Dermis blood vessel endothelial cell (primary cell): ENCODE results near the gene KIAA1328. TPM values are rescaled to one million over a fixed set of nuclear protein-coding genes. Genes with fewer than 3 reads are reported as not detected.
A peak's percentile ranks its signal among the peaks of the same experiment; 100 is the strongest.

Experiments used
- DNase-seq: peaks from one replicate; pipeline ENCODE4 v3.0.0; 2010
- total RNA-seq: library from RNA; depleted of rRNA; stranded (reverse); fragments of >200 nt; gene quantifications from 2 replicates; pipeline ENCODE4 v1.2.3, GENCODE V29; 2014

Gene KIAA1328
- total RNA-seq, 1 donor from 2014 or later, result 5.3 TPM

GRCh38 chr18:36963464-36963863 lies 134.5 kb downstream of the KIAA1328 start:
- DNase-seq, result no peak

GRCh38 chr18:36974686-36975085 lies 145.8 kb downstream of the KIAA1328 start:
- no peak for DNase-seq

GRCh38 chr18:36977121-36977520 lies 148.2 kb downstream of the KIAA1328 start:
- DNase-seq, result no peak

DNA sequence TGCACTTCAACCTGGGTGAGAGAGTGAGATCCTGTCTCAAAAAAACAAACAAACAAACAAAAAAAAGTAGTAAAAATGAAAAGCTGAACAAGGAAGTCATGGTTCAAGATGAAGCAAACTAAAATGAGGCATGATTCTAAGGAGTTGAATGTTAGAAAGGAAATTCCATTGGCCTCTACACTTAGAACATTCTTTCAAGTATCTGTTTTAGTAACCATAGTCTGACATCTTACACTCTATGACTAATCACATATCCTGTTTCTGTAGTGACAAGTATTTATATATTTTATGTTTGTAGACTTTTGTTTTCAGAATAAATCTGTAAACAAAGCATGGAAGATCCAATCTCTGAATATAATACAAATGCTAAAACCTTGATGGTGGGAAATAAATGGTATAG lies 164.1 kb downstream of the KIAA1328 start:
- peak; percentile 13 for DNase-seq

DNA sequence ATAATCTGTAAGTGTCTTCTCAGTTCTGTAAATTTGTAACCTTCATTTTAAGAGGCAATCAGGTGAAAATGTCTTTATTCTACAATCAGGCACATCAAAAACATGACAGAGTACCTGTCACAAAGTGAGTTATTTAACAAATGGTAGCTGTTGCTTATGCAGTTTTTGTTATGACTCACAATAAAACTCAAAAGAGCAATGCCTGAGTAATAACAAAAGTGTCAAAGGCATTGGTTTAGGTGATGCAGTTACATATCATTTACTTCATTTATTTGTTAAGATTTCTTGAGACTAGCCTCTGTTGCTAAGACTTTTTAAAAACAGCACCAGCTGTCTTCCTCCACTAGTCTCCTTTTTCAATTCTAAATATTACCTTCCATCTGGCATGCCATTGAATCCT lies 177.8 kb downstream of the KIAA1328 start:
- DNase-seq, result no peak

- no peak for DNase-seq
Measured at GRCh38 chr18:37012452-37012851, 183.5 kb downstream of the KIAA1328 start.

- DNase-seq, result peak; percentile 1
Measured at GRCh38 chr18:37019157-37019827, 190.4 kb downstream of the KIAA1328 start.

DNA sequence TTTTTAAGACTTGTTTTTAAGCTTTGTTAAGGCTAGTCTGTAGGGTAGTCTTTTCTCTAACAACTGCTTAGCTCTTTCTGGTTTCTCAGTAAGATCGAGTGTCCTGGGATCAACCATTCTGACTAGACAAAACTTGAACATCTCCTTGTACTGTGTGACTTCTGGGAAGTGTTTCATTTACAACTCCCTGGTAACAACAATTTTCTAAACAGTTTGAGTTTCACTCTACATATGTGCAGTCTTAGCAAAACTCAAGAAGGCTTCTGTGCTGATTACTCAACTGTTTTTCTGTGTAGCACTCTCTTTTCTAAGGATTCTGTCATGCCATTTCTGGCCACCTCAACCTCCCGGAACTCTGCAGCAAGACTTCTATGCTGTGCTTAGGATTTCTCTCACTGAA lies 204.5 kb downstream of the KIAA1328 start:
- DNase-seq, result no peak

DNA sequence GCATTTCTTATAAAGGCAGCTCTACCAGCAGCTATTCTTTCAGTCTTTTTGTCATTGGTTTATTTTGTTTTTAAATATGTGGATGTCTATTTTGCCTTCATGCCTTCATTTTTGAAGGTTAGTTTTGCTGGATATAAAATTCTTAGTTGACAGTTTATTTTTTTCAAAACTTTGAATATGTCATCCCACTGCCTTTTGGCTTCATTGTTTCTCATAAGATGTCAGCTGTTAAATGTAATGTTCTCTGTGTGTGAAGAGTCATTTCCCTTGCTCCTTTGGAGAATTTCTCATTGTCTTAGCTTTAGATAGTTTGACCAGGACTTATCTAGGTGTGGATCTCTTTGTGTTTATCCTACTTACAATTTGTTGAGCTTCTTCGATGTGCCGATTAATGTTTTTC lies 213.5 kb downstream of the KIAA1328 start:
- no peak for DNase-seq

GRCh38 chr18:37055137-37055802 lies 226.3 kb downstream of the KIAA1328 start:
- DNase-seq, result no peak

DNA sequence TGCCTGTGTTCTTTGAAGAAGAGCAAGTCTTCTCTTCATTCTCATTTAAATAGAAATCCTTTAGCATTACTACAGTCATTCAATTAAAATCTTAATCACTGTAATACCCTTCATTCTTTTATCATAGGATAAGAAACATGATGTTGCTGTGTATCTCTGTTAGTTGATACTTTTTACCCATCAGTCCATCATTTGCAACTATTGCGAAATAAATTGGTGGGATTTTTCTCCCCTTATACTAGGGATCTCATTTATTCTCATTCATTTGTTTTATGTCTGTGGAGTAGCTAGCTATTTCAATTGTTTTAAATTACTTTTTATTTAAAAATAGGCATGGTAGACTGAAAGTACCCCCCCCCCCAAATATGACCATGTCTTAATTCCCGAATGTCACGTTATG lies 235.3 kb downstream of the KIAA1328 start:
- no peak for DNase-seq

DNA sequence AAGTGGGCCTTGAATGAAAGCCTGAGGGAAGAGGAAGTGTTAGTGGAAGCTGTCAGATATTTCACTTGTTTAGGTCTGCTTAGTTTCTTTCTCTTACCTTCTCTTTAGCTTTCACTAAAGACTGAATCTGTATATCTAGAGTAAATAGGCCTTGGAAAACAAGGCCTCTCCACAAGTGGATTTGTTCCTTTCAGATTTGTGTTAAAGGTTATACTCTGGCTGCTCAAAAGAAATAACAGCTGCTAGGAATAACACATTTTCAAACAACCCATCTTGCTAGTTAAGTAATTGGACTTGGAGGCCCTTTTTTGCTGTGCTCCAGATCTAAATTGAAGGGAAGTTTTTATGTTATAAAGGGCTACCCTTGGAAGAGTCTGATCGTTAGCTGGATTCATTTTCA lies 236.3 kb downstream of the KIAA1328 start:
- DNase-seq, result no peak

DNA sequence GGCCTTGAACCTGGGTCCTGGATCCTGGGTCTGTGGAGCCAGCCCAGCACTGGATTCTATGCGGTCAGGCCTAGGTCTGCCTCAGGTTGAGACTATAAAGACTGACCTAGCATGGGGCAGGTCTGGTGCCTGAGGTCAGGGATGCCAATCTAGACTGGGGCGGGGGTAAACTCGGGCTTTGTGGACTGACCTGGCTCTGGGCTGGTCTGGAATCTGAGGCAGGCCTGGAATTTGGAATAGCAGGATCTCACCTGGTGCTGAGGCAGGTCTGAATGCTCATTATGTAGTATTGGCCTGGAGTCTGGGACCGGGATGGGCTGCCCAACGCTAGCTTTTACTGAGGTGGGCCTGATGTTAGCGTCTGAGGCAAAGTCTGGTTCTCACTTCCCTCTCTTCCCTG lies 256.0 kb downstream of the KIAA1328 start:
- no peak for DNase-seq

DNA sequence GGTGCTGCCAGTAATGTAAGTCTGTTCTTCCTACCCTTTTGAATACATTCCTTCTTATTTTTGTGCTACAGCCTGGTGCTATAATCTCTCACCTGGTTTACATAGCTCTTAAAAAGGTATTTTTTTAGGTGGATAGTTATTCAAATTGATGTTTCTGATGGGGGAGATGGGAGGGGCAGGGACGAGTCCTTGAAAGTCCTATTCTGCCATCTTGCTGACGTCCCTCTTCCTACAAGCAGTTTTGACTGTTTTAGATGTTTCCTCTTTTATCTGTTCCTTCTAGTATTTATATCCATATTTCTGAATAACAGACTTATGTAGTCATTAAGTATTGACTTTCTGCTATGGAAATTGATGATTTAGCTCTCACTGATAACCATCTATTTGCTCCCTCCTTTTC lies 256.4 kb downstream of the KIAA1328 start:
- no peak for DNase-seq

DNA sequence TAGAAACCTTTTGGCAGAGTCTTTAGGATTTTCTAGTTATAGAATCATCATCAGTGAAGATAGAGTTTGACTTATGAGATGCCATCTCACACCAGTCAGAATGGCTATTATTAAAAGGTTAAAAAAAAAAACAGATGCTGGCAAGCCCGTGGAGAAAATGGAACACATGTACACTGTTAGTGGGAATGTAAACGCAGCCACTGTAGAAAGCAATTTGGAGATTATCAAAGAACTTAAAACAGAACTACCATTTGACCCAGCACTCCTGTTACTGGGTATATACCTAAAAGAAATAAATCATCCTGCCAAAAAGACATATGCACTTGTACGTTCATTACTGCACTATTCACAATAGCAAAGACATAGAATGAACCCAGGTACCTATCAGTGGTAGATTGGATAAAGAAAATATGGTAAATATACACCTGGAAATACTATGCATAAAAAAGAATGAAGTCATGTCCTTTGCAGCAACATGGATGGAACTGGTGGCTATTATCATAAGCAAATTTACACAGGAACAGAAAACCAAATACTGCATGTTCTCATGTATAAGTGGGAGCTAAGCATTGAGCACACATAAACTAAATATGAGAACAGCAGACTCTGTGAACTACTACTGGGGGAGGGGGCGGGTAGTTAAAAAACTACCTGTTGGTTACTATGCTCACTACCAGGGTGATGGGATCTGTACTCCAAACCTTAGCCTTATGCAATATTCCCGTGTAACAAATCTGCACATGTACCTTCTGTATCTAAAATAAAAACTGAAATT lies 279.0 kb downstream of the KIAA1328 start:
- DNase-seq, result no peak

- DNase-seq, result no peak
Measured at GRCh38 chr18:37122877-37123276, 293.9 kb downstream of the KIAA1328 start.

DNA sequence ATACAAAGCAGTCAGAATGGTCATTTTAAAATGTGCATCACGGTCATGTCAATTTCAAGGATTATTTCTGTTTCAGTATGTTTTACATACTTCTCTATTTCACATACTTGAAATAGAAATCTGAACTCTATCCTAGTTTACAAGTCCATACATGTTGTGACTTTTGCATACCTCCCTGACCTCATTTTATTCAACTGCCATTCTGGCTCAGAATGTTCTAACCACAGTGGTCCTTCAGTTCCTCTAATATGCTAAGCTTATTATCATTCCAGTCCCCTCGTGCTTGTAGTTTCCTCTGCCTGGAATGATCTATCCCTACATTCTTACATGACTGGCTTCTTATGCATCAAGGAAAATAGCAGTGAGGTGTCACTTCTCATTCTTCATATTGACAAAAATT lies 295.6 kb downstream of the KIAA1328 start:
- no peak for DNase-seq

GRCh38 chr18:37135177-37135576 lies 306.2 kb downstream of the KIAA1328 start:
- DNase-seq, result no peak

GRCh38 chr18:37138456-37138855 lies 309.5 kb downstream of the KIAA1328 start:
- no peak for DNase-seq

GRCh38 chr18:37139876-37140275 lies 310.9 kb downstream of the KIAA1328 start:
- DNase-seq, result no peak

DNA sequence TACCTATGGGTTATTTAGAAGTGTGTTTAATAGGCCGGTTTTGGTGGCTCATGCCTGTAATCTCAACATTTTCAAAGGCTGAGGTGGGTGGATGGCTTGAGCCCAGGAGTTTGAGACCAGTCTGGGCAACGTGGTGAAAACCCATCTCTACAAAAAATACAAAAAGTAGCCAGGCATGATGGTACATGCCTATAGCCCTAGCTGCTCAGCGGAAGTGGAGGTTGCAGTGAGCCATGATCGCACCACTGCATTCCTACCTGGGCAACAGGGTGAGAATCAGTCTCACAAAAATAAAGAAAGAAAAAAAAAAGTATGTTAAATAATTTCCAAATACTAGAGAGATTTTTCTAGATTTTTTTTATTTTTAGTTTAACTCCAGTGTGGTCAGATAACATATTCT lies 316.0 kb downstream of the KIAA1328 start:
- DNase-seq, result no peak

DNA sequence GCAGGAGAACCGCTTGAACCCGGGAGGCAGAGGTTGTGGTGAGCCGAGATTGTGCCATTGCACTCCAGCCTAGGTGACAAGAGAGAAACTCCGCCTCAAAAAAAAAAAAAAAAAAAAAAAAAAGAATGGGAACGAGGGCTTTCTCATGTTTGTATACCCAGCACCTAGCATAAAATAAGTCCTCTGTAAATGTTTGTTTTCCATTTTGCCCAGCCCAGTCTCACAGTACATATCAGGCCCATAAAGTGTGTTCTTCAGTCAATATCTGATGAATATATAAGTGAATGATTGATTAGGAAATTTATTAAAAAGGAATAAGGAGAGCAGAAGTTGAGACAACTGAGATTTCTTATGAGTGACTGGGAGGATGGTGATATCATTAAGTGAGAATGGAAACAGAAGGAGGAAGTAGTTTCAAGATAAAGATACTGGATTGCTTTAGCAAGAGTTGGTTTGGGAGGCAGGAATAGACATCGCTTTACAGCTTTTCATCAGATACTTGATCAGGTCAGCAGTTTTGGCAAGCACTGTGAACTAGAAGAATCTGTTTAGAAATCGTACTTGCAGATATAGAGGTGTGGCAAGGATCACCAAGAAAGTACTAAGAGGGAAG lies 327.5 kb downstream of the KIAA1328 start:
- no peak for DNase-seq

- DNase-seq, result no peak
Measured at GRCh38 chr18:37160038-37160820, 331.3 kb downstream of the KIAA1328 start.
